ENCODE data around the gene AHRR.

The AHRR gene

DNA sequence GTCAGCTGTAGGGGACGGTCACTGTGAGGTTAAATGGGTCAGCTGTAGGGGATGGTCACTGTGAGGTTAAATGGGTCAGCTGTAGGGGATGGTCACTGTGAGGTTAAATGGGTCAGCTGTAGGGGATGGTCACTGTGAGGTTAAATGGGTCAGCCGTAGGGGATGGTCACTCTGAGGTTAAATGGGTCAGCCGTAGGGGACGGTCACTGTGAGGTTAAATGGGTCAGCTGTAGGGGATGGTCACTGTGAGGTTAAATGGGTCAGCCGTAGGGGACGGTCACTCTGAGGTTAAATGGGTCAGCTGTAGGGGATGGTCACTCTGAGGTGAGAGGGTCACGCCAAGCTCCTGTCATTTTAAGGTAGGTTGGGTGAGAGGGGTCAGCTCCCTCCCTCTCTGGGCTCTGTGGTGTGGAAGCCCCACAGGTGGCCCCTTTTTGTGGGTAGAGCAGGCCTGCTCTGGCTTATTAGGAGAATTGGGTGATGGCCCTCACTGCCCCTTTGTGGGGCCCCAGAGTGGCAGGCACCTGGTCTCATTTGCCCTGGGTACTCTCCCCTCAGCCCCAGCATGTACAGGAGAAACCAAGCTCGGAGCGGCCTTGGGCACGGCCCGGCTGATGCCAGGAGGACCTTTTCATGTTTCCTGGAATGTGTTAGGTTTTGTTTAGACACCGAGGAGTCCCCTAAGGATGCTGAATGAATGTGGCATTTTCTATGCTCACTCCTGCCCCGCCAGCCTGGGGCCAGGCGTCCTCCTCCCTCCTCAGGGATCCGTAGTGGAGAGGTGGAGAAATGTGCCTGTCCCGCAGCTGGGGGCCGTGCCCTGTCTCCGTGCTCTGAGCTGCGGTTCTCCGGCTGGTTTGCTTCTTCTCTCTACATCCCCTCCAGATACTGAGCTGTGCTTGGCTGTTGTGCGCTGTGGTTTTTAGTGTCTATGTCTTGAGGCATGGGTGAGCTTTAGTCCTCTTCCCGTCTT lies 31.4 kb downstream of the AHRR start:
- TF ChIP-seq CEBPB (IDR thresholded peaks at IDR 0.05) (no peak), TAF1 (IDR thresholded peaks at IDR 0.05; ENCODE audit: low read depth) (no peak), YY1 (IDR thresholded peaks at IDR 0.05; ENCODE audit: low read depth) (no peak), RAD21 (IDR thresholded peaks at IDR 0.05; ENCODE audit: low read depth) (no peak), EGR1 (IDR thresholded peaks at IDR 0.05) (no peak), ZBTB7A (IDR thresholded peaks at IDR 0.05; ENCODE audit: low read depth) (no peak), FOXM1 (IDR thresholded peaks at IDR 0.05; ENCODE audit: borderline replicate concordance, low read depth) (no peak), EP300 (IDR thresholded peaks at IDR 0.05; ENCODE audit: borderline replicate concordance) (no peak), TEAD4 (IDR thresholded peaks at IDR 0.05) (no peak), TCF12 (IDR thresholded peaks at IDR 0.05; ENCODE audit: low read depth) (no peak), NFIC (IDR thresholded peaks at IDR 0.05) (no peak), CREB1 (IDR thresholded peaks at IDR 0.05; ENCODE audit: low read depth) (no peak)
- TF ChIP-seq, protein P1, sequence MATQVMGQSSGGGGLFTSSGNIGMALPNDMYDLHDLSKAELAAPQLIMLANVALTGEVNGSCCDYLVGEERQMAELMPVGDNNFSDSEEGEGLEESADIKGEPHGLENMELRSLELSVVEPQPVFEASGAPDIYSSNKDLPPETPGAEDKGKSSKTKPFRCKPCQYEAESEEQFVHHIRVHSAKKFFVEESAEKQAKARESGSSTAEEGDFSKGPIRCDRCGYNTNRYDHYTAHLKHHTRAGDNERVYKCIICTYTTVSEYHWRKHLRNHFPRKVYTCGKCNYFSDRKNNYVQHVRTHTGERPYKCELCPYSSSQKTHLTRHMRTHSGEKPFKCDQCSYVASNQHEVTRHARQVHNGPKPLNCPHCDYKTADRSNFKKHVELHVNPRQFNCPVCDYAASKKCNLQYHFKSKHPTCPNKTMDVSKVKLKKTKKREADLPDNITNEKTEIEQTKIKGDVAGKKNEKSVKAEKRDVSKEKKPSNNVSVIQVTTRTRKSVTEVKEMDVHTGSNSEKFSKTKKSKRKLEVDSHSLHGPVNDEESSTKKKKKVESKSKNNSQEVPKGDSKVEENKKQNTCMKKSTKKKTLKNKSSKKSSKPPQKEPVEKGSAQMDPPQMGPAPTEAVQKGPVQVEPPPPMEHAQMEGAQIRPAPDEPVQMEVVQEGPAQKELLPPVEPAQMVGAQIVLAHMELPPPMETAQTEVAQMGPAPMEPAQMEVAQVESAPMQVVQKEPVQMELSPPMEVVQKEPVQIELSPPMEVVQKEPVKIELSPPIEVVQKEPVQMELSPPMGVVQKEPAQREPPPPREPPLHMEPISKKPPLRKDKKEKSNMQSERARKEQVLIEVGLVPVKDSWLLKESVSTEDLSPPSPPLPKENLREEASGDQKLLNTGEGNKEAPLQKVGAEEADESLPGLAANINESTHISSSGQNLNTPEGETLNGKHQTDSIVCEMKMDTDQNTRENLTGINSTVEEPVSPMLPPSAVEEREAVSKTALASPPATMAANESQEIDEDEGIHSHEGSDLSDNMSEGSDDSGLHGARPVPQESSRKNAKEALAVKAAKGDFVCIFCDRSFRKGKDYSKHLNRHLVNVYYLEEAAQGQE (IDR thresholded peaks at IDR 0.05; ENCODE audit: low read depth), result no peak
- TF ChIP-seq, protein P2, sequence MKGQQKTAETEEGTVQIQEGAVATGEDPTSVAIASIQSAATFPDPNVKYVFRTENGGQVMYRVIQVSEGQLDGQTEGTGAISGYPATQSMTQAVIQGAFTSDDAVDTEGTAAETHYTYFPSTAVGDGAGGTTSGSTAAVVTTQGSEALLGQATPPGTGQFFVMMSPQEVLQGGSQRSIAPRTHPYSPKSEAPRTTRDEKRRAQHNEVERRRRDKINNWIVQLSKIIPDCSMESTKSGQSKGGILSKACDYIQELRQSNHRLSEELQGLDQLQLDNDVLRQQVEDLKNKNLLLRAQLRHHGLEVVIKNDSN (IDR thresholded peaks at IDR 0.05), result no peak
- TF ChIP-seq, protein P3, sequence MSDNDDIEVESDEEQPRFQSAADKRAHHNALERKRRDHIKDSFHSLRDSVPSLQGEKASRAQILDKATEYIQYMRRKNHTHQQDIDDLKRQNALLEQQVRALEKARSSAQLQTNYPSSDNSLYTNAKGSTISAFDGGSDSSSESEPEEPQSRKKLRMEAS (IDR thresholded peaks at IDR 0.05), result no peak

DNA sequence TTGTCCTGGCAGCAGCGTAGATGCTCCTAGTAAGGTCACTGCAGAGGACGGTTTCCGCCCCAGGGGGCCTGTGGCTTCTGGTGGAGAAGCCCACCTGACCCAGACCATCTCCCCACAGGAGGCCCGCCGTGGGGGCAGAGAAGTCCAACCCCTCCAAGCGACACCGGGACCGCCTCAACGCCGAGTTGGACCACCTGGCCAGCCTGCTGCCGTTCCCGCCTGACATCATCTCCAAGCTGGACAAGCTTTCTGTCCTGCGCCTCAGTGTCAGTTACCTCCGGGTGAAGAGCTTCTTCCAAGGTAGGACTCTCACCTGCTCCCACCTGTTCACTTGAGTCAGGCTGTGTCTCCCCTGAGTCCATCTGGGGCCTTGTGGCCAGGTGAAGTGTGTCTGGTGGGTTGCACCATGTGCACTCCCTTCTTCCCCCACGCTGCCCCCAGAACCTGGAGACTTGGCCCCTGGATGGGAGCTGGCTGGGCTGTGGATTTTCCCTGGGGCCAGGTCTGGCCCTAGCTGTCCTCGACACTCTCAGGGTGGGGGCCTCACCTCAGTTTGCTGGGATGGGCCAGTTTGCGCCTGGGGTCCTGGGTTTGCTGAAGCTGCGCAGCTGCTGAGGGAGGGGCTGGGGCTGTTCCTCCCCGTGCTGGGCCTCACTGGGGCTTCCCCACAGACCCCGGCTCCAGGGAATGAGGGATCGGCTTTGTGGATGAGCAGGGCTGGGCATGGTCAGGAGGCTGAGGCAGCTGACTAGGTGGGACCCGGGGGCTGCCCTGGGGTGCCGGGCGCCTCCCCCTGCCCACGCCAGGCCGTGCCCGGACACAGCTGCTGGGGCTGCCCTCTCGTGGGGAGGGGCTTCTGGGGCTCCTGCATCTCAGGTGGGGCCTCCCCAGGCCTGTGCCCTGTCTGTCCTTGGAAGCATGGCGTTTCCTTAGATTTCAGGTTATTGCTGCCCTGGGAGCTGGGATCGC lies 32.4 kb downstream of the AHRR start:
- TF ChIP-seq RAD21 (IDR thresholded peaks at IDR 0.05; ENCODE audit: low read depth) (no peak), YY1 (IDR thresholded peaks at IDR 0.05; ENCODE audit: low read depth) (no peak)
- TF ChIP-seq, protein P3 (IDR thresholded peaks at IDR 0.05), result no peak
- TF ChIP-seq, protein P2 (IDR thresholded peaks at IDR 0.05), result no peak

DNA sequence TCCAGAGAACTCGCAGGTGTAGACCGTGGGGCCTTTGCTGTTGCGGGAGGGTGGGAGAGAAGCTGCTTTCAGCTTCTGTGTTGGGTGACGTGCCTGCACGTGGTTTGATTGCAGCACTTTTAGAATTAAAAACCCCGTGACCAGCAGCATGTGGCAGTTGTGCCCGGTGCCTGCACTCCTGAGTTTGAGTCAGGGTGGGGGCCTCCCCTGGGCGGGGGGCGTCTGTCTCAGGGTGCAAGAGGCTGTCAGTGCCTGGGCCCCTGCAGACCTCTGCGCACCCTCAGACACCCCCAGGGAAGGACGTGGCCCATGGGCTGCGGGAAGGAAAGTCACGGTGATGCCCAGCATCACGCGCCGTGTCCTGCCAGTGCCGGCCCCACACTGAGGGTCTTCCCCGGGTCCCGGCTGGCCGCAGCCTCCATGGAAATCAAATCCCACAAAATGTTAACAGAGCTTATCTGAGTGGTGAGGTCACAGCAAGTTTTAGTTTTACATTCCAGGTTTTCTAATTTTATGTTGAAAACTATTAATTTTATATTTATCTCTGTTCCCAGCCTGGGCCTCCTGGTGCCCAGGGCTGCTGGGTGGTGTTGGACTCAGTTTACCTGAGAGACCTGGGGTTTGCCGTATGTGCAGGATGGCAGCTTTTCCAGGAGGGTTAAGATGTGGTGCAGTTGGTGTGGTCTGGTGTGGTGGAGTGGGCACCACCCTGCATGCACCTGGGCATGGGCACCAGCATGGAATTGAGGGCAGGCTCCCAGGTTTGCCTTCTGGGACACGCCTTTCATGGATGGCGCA lies 33.3 kb downstream of the AHRR start:
- TF ChIP-seq RAD21 (IDR thresholded peaks at IDR 0.05; ENCODE audit: low read depth) (no peak), TAF1 (IDR thresholded peaks at IDR 0.05; ENCODE audit: low read depth) (no peak), NFIC (IDR thresholded peaks at IDR 0.05) (no peak), CREB1 (IDR thresholded peaks at IDR 0.05; ENCODE audit: low read depth) (no peak), EP300 (IDR thresholded peaks at IDR 0.05; ENCODE audit: borderline replicate concordance) (no peak), EGR1 (IDR thresholded peaks at IDR 0.05) (no peak), TEAD4 (IDR thresholded peaks at IDR 0.05) (no peak), TCF12 (IDR thresholded peaks at IDR 0.05; ENCODE audit: low read depth) (no peak), FOXM1 (IDR thresholded peaks at IDR 0.05; ENCODE audit: borderline replicate concordance, low read depth) (no peak), ZBTB7A (IDR thresholded peaks at IDR 0.05; ENCODE audit: low read depth) (no peak), CEBPB (IDR thresholded peaks at IDR 0.05) (no peak), YY1 (IDR thresholded peaks at IDR 0.05; ENCODE audit: low read depth) (no peak)
- TF ChIP-seq, protein P2 (IDR thresholded peaks at IDR 0.05), result no peak

DNA sequence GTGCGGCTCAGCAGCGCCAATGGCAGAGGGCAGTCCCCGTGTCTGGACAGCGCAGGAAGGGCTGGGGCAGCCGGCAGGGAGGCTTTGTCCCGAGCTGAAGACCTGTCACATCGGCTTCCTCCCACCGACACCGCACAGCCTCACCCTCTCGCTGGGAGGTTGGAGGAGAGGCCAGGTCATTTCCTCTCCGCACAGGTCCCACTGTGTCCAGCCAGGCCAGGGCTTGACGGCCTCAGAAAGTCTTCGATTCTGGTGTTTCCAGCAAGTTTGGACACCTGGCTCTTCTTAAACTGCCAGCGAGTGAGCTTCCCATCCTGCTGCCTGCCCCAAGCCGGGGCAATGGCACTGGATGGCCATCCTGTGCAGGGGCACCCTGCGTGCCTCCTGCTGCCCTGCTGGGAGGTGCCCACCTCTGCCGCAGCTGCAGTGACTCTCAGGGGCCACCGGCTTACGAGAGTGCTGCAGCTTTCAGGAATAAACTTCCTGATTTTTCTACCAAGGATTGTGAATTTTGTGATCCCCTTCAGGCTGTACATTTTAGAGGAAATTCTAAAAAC lies 33.9 kb downstream of the AHRR start:
- no peak for TF ChIP-seq EGR1 (IDR thresholded peaks at IDR 0.05)
- TF ChIP-seq, protein P1 (IDR thresholded peaks at IDR 0.05; ENCODE audit: low read depth), result no peak
- TF ChIP-seq ZBTB7A (IDR thresholded peaks at IDR 0.05; ENCODE audit: low read depth), result no peak
- no peak for TF ChIP-seq EP300 (IDR thresholded peaks at IDR 0.05; ENCODE audit: borderline replicate concordance)
- TF ChIP-seq RAD21 (IDR thresholded peaks at IDR 0.05; ENCODE audit: low read depth), result no peak
- TF ChIP-seq, protein P2 (IDR thresholded peaks at IDR 0.05), result no peak
- no peak for TF ChIP-seq NFIC (IDR thresholded peaks at IDR 0.05)
- no peak for TF ChIP-seq CREB1 (IDR thresholded peaks at IDR 0.05; ENCODE audit: low read depth)
- TF ChIP-seq TCF12 (IDR thresholded peaks at IDR 0.05; ENCODE audit: low read depth), result no peak
